Measurements from ENCODE around the gene ARL13B. TPM values are rescaled to one million over a fixed set of nuclear protein-coding genes. Genes with fewer than 3 reads are reported as not detected.

Gene ARL13B
- total and polyA plus RNA-seq, 2 of the 8 experiments (the other 6 are each of a cell fraction or from before 2014, with no cell fraction given), result 1.5 to 12.7 TPM

DNA sequence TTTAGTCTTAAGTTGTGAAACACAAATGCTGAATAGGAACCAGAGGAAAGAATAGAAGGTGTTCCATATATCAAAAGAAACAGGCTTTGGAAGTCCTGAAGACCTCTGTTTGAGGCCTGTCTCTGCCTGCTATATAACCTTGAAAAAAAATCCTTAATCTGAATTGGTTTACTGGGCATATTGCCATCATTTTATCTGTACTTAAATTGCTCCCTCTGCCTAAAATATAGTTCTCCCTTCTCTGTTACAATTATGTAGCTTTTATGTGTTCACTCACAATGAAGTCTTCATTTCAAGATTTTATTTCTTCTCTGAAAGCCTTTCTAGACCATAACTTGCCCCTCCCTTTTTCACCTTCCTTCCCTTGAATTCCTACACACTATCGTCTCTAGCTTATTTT lies 21.2 kb downstream of the ARL13B start:
- no peak overlapping the region for H3K4me2 ChIP-seq (ENCODE audit: insufficient read depth in 1 of 2, low read depth in 2 of 2, low read length in 2 of 2)
- no peak overlapping the region for H2BK12ac ChIP-seq (ENCODE audit: low read depth, low read length)
- POLR2A ChIA-PET (ENCODE audit: partially characterized antibody), result no interaction called here
- no peak overlapping the region for H3K4ac ChIP-seq (replicated peaks; ENCODE audit: insufficient read length, low read depth, low read length)
- peaks cover 0 to 1% of the 10 kb centered on the region in 2 experiments for H4K20me1 ChIP-seq (replicated peaks in 1 of 2; ENCODE audit: control insufficient read depth in 1 of 2, insufficient read depth in 2 of 2, low read length in 2 of 2)
- H3K27ac ChIP-seq (ENCODE audit: low read depth, low read length), result no peak overlapping the region
- H2BK20ac ChIP-seq (ENCODE audit: low read length), result no peak overlapping the region
- H4K8ac ChIP-seq (ENCODE audit: extremely low read depth, insufficient read depth, low read length), result no peak overlapping the region
- no peak overlapping the region for H3K14ac ChIP-seq (ENCODE audit: insufficient read length)
- no peak overlapping the region for H2AK5ac ChIP-seq (ENCODE audit: low read depth, low read length)
- no peak overlapping the region for H3K9ac ChIP-seq (replicated peaks in 1 of 4; ENCODE audit: extremely low read depth in 1 of 4, low read depth in 3 of 4, low read length in 3 of 4)
- H3K4me1 ChIP-seq (replicated peaks in 1 of 4; ENCODE audit: control insufficient read depth in 3 of 4, insufficient read depth in 4 of 4, low read length in 3 of 4), result no peaks in the 10 kb centered on the region
- H2BK120ac ChIP-seq (replicated peaks; ENCODE audit: low read depth, low read length), result no peak overlapping the region
- no peak for TF ChIP-seq CBX8 (IDR thresholded peaks at IDR 0.05; ENCODE audit: borderline replicate concordance, low read depth, low read length)
- no peak for TF ChIP-seq JUND (IDR thresholded peaks at IDR 0.05; ENCODE audit: low read length)
- TF ChIP-seq BCL11A (IDR thresholded peaks at IDR 0.05; ENCODE audit: low read depth in 2 of 2, low read length in 2 of 2), result no peak
- TF ChIP-seq EZH2 (IDR thresholded peaks at IDR 0.05; ENCODE audit: low read depth, low read length, severe bottlenecking), result no peak
- no peak for TF ChIP-seq FOSL1 (IDR thresholded peaks at IDR 0.05; ENCODE audit: insufficient read depth, low read depth, low read length)
- no peak for TF ChIP-seq GABPA (IDR thresholded peaks at IDR 0.05; ENCODE audit: borderline replicate concordance, insufficient read depth, low read length)
- no peak for TF ChIP-seq RAD21 (IDR thresholded peaks at IDR 0.05 in 1 of 2, conservative IDR thresholded peaks at IDR 0.05 in 1 of 2; ENCODE audit: low read depth in 2 of 2, low read length in 2 of 2)
- no peak for TF ChIP-seq SRF (IDR thresholded peaks at IDR 0.05; ENCODE audit: low read depth, low read length)
- H3K36me3 ChIP-seq (ENCODE audit: control insufficient read depth in 2 of 4, insufficient read depth in 4 of 4, low read length in 3 of 4), result no peaks in the 10 kb centered on the region
- no peak overlapping the region for H2BK5ac ChIP-seq (ENCODE audit: low read depth, low read length)
- H3K27me3 ChIP-seq (replicated peaks in 1 of 4; ENCODE audit: control insufficient read depth in 3 of 4, extremely low read depth in 1 of 4, insufficient read depth in 3 of 4, low read length in 3 of 4), result no peaks in the 10 kb centered on the region
- H3K23ac ChIP-seq (ENCODE audit: insufficient read length), result no peak overlapping the region
- no peaks in the 10 kb centered on the region for H3K23me2 ChIP-seq (ENCODE audit: low read depth, low read length)
- H4K5ac ChIP-seq (ENCODE audit: insufficient read length, low read depth, low read length), result no peak overlapping the region
- CTCF ChIA-PET (ENCODE audit: partially characterized antibody), result interaction anchor here (0.8 to 1.3 kb wide), 3 partner anchors 10 to 68 kb away, joined by 3 to 5 read pairs (median 4); no protein-coding TSS in a partner anchor
- FAIRE-seq (no peak), DNase-seq (ENCODE audit: low read depth in 1 of 2, low spot score in 2 of 2) (no peak)
- no peaks in the 10 kb centered on the region for H3K9me3 ChIP-seq (ENCODE audit: insufficient read depth in 2 of 2, low read depth in 1 of 2, low read length in 1 of 2)
- no peak overlapping the region for H3K56ac ChIP-seq (replicated peaks; ENCODE audit: insufficient read length, low read depth, low read length)
- H3K4me3 ChIP-seq (ENCODE audit: extremely low read depth in 1 of 4, insufficient read depth in 2 of 4, low read depth in 3 of 4, low read length in 4 of 4), result no peak overlapping the region
- H2AFZ ChIP-seq (ENCODE audit: low read length), result no peak overlapping the region
- no peaks in the 10 kb centered on the region for H3K79me2 ChIP-seq (ENCODE audit: control insufficient read depth in 1 of 2, insufficient read depth in 2 of 2, low read length in 2 of 2)
- 92% methylated on average over 1 of the region's 1 CpG; no CpG with 5 or more reads in 1 of the 2 experiments for WGBS, 2 experiments (ENCODE audit: extremely low coverage in 1 of 2, insufficient coverage in 1 of 2, insufficient read length in 1 of 2, insufficient replicate concordance in 2 of 2, low coverage in 1 of 2, low lambda C conversion rate in 2 of 2, missing lambda C conversion rate in 1 of 2)
- H3K79me1 ChIP-seq (ENCODE audit: low read depth, low read length), result no peaks in the 10 kb centered on the region
- no peak overlapping the region for H4K91ac ChIP-seq (replicated peaks; ENCODE audit: insufficient read length, low read length)
- no peak overlapping the region for H2BK15ac ChIP-seq (ENCODE audit: low read length)
- no peak overlapping the region for H3K18ac ChIP-seq (ENCODE audit: extremely low read depth, low read length)
